DMS 273 (cell line): ENCODE data around the gene SLAMF1.
"Not testable (repeated sequence)": the region's sequence is repeated elsewhere in the genome, so short reads cannot be mapped to it uniquely, and the experiment has no call there.

ENCODE experiments used
- DNase-seq: peaks from one replicate; lab custom pipeline; 2025; ENCODE audit not compliant: unreplicated experiment; lab: John Stamatoyannopoulos, UW

Gene SLAMF1

DNA sequence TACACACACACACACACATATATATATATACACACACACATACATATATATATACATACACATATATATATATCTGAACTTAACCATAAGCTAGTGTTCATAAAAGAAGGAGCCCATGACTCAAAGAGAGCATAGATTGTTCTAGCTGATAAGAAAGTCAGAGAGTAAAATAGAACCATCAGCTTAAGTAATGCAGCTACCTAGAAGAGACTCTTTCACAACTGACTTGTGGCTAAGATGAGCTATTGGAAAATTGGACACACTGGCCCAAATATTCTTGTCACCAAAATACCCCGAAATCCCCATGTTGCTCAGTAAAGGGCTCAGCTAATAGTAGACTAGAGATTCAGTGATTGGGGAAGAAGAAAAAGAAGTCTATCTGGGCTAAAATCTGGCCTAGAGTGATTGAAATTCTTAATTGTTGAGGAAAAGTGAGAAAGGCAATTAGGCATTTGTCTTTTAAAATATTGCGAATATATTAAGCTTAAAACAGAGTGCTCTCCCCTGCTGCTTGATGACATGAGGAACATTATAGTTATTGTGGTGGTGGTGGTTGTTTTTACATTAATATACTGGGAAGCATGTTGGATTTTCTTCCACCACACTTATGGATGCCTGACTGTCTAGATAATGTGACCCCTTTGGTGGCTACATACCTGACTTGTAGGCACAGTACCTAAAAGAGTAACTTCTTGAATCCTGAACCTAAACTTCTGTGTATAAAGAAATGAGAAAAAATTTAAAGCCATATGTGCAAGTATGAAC lies 6.3 kb downstream of the SLAMF1 start:
- DNase-seq = no peak

DNA sequence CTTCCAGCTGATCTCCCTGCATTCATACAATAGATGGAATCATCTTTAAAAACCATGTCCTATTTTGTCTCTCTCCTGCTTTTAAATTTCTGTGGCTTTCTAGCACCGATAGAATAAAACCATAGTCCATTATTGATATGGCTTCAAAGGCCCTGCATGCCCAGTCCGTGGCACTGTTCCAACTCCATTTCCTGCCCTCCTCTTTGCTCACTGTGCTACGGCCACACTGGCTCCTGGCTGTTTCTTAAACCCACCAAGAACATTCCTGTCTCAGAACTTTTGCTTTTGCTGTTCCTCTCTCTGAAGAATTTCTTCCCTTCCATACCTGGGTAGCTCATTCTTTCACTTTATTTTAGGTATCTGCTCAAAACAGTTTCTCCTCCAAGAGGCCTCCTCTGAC lies 7.2 kb downstream of the SLAMF1 start:
- no peak for DNase-seq

GRCh38 chr1:160638926-160639325 lies 7.9 kb downstream of the SLAMF1 start:
- DNase-seq = no peak

DNA sequence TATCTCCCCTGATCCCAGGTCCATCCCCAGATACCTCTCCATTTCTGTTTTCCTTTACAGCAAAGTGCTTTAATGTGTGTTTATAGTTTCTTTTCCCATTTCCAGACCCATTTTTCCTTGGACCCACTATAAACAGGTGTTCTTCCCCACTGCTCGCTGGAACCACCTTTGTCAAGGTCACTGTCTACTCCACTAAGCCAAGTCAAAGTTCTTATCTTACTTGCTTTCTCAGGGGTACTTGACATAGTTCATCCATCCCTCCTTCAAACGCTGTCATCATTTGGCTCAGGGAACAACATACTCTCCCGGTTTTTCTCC lies 8.3 kb downstream of the SLAMF1 start:
- DNase-seq = no peak

GRCh38 chr1:160637821-160638539 lies 8.9 kb downstream of the SLAMF1 start:
- no peak for DNase-seq

- no peak for DNase-seq
These were observed 9.8 kb downstream of the SLAMF1 start for GRCh38 chr1:160637065-160637464.

- no peak for DNase-seq
These were observed 10.3 kb downstream of the SLAMF1 start for GRCh38 chr1:160636547-160636946.

GRCh38 chr1:160636076-160636475 lies 10.8 kb downstream of the SLAMF1 start:
- no peak for DNase-seq

DNA sequence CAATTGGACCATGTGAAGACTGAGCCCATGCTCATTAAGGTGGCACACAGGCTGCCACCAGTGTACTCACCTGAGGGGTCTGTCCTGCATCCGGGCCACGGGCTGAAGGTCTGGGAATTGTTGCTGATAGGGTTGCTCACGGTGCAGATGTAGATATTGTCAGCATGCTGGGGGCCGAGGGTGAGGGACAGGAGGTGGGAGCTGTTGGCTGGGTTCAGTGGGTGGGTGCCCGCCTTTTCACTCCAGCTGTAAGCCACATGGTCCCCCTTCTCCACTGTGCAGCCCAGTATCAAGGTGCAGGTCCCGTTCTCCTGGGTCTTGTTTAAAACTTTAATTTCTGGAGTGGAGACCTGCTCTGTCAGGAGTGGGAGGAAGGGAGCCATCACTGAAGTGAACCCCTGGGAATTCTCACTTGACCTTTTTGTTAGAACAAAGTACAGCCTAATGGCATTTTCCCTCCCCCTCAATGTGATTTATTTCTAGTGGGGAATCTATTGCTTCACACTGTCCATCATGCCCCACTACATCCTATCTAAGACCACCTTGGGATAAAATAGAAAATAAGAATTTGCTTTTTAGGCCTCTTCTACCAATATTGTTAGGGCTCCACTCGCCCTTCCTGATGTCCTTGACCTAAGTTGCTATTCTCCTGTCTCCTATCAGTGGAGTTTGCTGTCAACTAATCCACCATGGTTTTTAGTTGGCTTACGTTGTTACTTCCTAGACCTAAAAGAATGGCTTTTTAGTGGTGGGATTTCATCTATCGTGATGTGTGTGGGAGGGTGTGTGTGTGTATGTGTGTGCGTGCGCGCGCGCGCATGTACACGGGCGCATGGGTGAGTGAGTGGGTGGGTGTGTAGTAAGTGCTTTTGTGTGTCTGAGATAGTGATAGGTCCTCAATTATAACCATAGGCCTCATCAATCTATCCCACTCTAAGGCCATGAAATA lies 12.0 kb downstream of the SLAMF1 start:
- no peak for DNase-seq

DNA sequence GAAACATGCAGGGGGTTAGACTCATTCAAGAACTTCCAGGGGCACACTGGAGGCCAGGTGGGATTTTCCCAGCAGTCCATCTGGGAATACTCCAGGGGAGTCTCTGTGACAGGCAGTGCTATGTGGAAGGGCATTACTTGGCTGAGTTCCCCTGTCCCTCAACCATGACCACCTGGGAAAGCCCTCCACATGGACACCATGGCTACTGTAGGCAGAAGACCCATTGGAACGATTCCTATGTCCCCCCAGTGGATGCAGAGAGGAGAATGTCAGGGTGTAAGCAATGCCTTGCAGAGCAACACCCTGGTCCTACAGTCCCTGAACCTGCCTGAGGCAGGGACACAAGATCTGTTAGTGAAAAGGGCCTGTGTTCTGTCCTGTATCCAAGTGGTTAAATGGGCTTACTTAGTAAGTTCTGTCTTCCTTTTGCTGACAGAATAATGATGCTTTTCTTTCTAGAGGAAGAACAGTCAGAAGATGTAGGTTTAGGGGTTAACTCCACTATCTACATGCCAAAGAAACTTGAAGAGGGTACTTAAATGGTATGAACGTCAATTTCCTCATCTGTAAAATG lies 13.4 kb downstream of the SLAMF1 start:
- DNase-seq = no peak

GRCh38 chr1:160631983-160632625 lies 14.7 kb downstream of the SLAMF1 start:
- DNase-seq = no peak

- no peak for DNase-seq
These were observed 16.1 kb downstream of the SLAMF1 start for GRCh38 chr1:160630523-160631451.

DNA sequence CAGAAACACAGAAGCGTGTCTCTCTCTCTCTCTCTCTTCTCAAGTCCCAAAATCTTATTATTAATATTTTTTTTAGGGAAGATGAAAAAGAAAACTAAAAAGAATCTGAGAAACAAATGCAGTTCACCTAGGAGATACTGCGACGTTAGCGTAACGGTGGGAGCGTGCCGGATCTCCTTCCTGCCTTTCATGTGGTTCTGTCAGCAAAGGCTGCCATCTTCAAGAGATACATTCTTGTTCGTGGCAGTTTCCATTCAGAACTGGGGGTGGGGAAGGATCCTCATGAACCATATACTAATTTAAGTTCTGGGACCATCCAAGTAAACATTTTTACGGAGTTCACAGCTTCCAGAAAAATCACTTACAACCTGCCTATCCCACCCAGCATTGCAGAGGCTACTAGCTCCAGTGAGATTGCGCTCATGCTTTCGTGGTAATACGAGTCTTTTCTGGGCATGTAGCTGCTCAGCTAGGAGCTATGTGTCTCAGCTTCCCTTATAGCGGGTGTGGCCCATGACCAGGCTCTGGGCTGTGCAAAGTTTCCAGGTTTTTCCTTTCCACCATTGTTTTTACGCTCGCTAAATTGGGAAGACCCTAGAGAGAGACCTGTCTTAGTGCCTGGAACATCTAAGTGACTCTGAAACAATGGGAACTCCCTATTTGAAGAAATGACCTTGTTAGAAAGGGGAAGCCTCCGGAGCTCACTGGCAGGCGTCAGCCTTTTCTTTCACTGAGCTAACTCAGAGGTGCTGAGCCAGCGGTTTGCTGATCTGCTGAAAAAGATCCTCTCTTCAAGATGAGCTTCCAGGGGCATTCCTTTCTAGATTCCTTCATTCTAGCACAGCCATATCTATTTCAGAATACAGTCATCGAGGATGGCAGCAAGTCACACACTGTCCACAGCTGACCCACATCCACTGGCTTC lies 17.3 kb downstream of the SLAMF1 start:
- DNase-seq = no peak

GRCh38 chr1:160628799-160629263 lies 18.0 kb downstream of the SLAMF1 start:
- no peak for DNase-seq

- DNase-seq = not testable (repeated sequence)
These were observed 19.1 kb downstream of the SLAMF1 start for GRCh38 chr1:160627677-160628289.

DNA sequence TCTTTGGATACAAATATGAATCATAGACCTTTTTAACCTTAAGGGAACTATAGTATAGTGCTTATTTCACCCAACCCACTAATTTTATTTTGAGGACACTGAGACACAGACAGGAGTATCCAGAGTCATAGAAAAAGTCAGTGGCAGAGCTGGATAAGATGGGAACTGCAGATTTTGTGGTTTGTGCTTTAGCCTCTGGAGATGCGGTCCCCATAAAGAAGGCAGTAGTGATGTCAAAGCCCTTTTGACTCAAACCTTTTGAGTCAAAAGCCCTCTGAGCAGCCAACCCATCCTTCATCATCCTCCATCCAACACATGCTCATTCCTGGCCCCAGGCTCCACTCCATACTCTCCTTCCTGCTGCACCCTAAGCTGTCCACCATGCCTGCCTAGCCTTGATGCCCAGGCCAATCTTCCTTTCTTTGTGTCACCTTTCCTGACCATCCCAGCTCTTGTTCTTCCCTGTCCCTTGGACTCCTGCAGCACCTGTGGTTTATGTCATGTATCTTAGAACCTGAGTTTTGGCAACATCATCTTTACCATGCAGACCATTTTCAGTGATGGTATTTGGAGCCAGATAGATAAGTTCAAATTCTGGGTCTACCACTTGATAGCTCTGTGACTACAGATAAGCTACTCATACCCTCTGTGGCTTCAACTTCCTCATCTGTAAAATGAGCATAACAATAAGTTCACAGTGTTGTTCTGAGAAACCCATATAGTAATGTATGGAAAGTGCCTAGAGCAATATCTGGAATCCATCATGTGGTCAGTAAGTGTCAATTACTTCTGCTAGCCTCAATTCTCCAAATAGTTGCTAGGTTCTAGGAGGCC lies 20.1 kb downstream of the SLAMF1 start:
- DNase-seq = no peak
